D721Med (cell line): ENCODE measurements around the gene CHD6.

ENCODE experiments used
- DNase-seq: peaks from one replicate; pipeline ENCODE4 v3.0.0; 2011; ENCODE audit warnings: low spot score; ENCODE audit not compliant: insufficient read length
- FAIRE-seq: peaks from 2 replicates; lab custom pipeline; 2011; peaks lifted over from hg19 to GRCh38; lab: Jason Lieb, UNC
- TF ChIP-seq, protein P1 (sequence below): IDR thresholded peaks from 2 replicates; pipeline ENCODE4 v1.5.1; 2012; ENCODE audit warnings: mild to moderate bottlenecking, control low read depth; ENCODE audit not compliant: insufficient read depth; ENCODE audit errors: missing control alignments

CHD6 gene

DNA sequence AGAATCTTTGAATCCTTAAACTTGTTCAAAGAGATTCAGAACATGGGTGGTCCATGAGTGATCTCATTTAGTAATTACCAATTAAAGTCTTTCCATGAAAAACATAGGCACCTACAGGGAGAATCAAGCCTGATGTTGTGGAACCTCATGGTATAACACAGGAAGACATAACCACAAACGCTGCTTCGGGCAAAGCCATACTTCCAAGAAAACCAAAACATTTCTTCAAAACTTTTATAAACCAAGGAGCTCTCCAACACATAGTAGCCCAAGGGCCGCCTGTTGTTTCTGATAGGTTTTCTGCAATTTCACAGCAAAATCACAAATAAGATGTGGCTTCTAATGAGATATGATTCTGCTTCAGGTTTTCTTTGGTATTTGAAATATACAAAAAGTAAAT, 2.5 kb downstream of the CHD6 start:
- TF ChIP-seq, protein P1, sequence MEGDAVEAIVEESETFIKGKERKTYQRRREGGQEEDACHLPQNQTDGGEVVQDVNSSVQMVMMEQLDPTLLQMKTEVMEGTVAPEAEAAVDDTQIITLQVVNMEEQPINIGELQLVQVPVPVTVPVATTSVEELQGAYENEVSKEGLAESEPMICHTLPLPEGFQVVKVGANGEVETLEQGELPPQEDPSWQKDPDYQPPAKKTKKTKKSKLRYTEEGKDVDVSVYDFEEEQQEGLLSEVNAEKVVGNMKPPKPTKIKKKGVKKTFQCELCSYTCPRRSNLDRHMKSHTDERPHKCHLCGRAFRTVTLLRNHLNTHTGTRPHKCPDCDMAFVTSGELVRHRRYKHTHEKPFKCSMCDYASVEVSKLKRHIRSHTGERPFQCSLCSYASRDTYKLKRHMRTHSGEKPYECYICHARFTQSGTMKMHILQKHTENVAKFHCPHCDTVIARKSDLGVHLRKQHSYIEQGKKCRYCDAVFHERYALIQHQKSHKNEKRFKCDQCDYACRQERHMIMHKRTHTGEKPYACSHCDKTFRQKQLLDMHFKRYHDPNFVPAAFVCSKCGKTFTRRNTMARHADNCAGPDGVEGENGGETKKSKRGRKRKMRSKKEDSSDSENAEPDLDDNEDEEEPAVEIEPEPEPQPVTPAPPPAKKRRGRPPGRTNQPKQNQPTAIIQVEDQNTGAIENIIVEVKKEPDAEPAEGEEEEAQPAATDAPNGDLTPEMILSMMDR = no peak
- no peak for DNase-seq
- no peak for FAIRE-seq

DNA sequence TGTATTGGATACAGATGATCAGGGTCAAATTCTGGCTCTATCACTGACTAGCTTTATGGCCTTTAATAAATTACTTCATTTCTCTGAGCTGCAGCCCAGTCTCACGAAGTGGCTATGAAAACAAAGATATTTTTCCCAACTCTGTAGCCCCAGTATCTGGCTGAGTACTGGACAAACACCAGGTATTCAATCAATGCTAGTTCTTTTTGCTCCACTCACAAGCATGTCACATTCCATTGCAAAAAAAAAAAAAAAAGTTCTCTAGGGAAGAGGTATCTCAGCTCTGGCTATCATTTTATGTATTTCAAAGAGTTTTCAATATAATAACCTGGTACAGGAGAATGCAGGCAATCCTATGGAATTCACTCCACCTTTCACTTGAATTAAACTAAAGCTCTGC, 3.1 kb downstream of the CHD6 start:
- FAIRE-seq = no peak
- TF ChIP-seq, protein P1 = no peak
- no peak for DNase-seq

DNA sequence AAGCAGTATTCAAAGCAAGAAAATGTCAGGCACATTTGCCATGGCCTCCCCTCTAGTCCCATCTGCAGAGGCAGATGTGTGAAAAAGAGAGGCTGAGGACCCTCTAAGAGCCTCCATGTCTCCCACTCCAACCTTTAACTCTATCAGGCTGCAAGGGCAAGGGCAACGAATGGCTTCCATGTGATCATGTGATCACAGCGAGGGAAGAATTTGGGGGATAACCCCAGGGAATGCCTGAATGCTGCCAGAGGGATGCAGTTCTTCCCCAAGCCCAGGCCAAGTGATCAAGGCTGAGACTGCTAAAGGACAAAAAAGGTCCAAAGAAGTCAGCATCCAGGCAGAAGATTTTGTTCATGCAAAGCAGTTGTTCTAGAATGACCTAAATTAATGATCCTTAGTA, 4.9 kb downstream of the CHD6 start:
- FAIRE-seq = no peak

DNA sequence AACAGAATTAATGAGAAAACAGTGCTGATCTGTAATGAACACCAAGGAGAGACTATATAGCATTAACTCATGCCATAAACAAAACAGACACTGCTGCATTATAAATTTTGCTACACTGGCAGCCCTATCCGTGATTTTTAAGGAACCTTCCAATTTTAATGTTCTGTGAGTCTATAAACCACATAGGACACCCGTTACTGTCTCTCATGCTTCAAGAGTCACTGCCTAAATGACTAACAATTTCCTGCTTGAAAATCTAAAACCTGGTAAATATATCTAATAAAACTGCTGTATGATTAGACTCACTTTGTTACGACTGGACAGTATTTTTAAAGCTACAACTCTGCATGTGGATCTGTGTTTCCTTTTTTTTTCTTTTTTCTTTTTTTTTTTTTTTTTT, 8.7 kb downstream of the CHD6 start:
- FAIRE-seq (no peak), DNase-seq (no peak)
- TF ChIP-seq, protein P1 = no peak

More for the DNA sequence above, 4.9 kb downstream of the CHD6 start:
- TF ChIP-seq, protein P1 = no peak
- no peak for DNase-seq

DNA sequence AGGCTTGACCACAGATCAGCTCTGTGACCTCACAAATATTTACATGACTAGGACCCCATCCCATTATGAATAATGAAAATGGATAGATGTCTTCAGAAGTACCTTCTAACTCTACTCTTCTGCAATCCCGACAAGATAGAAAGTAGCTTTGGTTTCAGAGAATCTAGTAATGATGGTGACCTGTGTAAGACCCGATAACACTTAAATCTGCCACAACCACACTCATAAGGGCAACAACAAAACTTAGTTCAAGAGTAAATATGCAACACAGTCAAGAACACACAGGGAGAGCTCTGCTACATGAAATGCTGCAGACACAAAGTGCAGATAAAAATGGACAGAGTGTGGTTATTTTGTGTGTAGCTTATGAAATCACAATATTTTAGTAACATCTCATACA, 9.6 kb downstream of the CHD6 start:
- TF ChIP-seq, protein P1 = no peak
- no peak for FAIRE-seq
- no peak for DNase-seq

DNA sequence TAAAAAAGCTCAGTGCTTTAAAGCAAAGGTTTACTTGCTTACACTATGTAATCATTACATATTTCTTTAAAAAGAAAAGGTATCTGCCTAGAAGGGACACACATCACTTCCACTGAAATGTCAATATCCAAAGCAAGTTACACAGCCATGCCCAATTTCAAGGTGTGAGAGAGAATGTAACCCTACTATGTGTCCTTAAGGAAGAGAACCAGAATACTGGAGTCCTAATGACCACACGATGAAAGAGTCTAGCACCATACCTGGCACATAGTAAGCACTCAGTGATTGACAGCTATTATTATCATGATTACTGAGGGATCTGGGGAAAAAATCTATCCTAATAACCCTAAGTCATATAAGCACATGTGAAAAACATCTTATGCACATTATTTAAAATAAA, 10.4 kb downstream of the CHD6 start:
- TF ChIP-seq, protein P1 = no peak
- DNase-seq = no peak
- no peak for FAIRE-seq

DNA sequence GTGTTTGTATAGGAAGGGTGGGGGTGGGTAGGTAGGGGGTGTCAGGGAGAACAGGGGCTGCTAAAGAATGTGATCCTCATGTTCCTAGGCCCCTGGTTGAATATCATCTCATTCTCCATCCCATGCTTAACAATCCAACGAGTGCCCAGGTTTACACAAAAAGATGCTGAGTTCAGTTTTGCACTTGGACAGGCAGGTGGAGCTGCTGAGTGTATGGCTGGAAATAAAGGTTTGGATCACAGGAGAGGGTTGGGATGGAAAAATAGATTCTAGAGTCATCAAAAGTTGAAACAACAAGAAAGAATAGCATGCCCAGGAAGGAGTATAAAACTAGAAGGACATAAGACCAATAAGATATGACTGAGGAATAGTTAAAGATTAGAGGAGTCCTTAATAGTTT, 14.2 kb downstream of the CHD6 start:
- FAIRE-seq (no peak), DNase-seq (no peak)
- TF ChIP-seq, protein P1 = no peak
